Kidney (tissue), 14 donors: ENCODE data around the gene GRPEL1. TPM values are rescaled to one million over a fixed set of nuclear protein-coding genes. Genes with fewer than 3 reads are reported as not detected.
A peak's percentile ranks its signal among the peaks of the same experiment; 100 is the strongest.

Experiments used
- DNase-seq, 5 donors: peaks; one replicate each; pipeline ENCODE4 v3.0.0-alpha.2; 2013 to 2020
- FAIRE-seq: peaks from 2 replicates; lab custom pipeline; 2012; peaks lifted over from hg19 to GRCh38; lab: Jason Lieb, UNC
- H3K27ac ChIP-seq, 2 donors: one replicate each; pipeline ENCODE4 v1.7.0; 2013; ENCODE audit warnings: low read depth in 2 of 2, low read length in 2 of 2, inconsistent platforms in 1 of 2
- H3K27me3 ChIP-seq: one replicate; pipeline ENCODE4 v1.7.1; 2013; ENCODE audit warnings: low read length, inconsistent platforms; ENCODE audit not compliant: control insufficient read depth, insufficient read depth
- H3K36me3 ChIP-seq, 3 donors: one replicate each; pipeline versions ENCODE4 v1.7.0 to v1.7.1; 2013; ENCODE audit warnings: low read length in 3 of 3, control low read depth in 1 of 3, inconsistent platforms in 1 of 3; ENCODE audit not compliant: insufficient read depth in 3 of 3, control insufficient read depth in 2 of 3
- H3K4me1 ChIP-seq, 3 donors: one replicate each; pipeline versions ENCODE4 v1.7.0 to v1.7.1; 2013; ENCODE audit warnings: low read length in 3 of 3, inconsistent platforms in 1 of 3, low read depth in 1 of 3; ENCODE audit not compliant: control insufficient read depth in 2 of 3, insufficient read depth in 2 of 3
- H3K4me3 ChIP-seq, 3 donors: one replicate each; pipeline versions ENCODE4 v1.7.0 to v1.8.1; 2013; ENCODE audit warnings: low read length in 3 of 3, control low read depth in 1 of 3, inconsistent platforms in 1 of 3
- H3K9ac ChIP-seq, 3 donors: one replicate each; pipeline versions ENCODE4 v1.7.0 to v1.7.1; 2013; ENCODE audit warnings: low read length in 3 of 3, control low read depth in 1 of 3, inconsistent platforms in 1 of 3
- H3K9me3 ChIP-seq, 3 donors: one replicate each; pipeline versions ENCODE4 v1.7.0 to v1.7.1; 2013; ENCODE audit warnings: low read length in 3 of 3, control low read depth in 1 of 3, inconsistent platforms in 1 of 3; ENCODE audit not compliant: control insufficient read depth in 2 of 3, insufficient read depth in 1 of 3
- CTCF ChIP-seq: IDR thresholded peaks from 3 replicates; pipeline ENCODE4 v1.5.1; 2012; ENCODE audit warnings: mild to moderate bottlenecking, moderate library complexity, borderline replicate concordance; ENCODE audit not compliant: insufficient read depth; ENCODE audit errors: extremely low read depth
- intact Hi-C: fragments of 100-400 bp; cut with DNase I; formaldehyde crosslinking; loops from one replicate; pipeline ENCODE4 v1.11.1; 2022
- polyA plus RNA-seq: library from polyadenylated mRNA; stranded (reverse); fragments of 350-450 nt; fragmentation: Illumina TruSeq; extraction: RNeasy Lipid Tissue Mini Kit (QIAGEN cat#74804); gene quantifications from one replicate; pipeline ENCODE4 v1.2.3, GENCODE V29; 2014; ENCODE audit warnings: low read depth, low replicate concordance; ENCODE audit not compliant: insufficient read depth
- total RNA-seq: library from RNA; stranded (reverse); fragmentation: NEBNext Ultra II Directional; extraction: Animal tissue kit (Norgen Biotek cat#: 25700); gene quantifications from one replicate; pipeline ENCODE4 v1.2.1, GENCODE V29; 2021
- donor health status: control.
- donor health status: control.
- donor health status: control.
- donor health status: control.
- donor health status: control.
- donor health status: DM: yes; HTN: yes; CAD: no.
- donor health status: Normal renal cell carcinoma (clear cell type).

The GRPEL1 gene
- total and polyA plus RNA-seq, 2 donors from 2014 or later = 27.4 to 84.9 TPM

GRCh38 chr4:7021930-7022664 is 45.8 kb downstream of the GRPEL1 start:
- H3K9ac ChIP-seq = no peak overlapping the region
- intact Hi-C loops = no loop called here
- peaks cover 0 to 36% (median 21%) of the 10 kb centered on the region in 3 donors for H3K36me3 ChIP-seq
- peaks cover 0 to 4% (median 0%) of the 10 kb centered on the region in 3 donors for H3K4me1 ChIP-seq
- FAIRE-seq (no peak), DNase-seq (peak in 1 of 5 donors; percentile 23)
- TF ChIP-seq CTCF = no peak
- peak overlapping the region; percentile 18 to 56 for H3K27ac ChIP-seq
- no peaks in the 10 kb centered on the region for H3K9me3 ChIP-seq
- H3K4me3 ChIP-seq = no peak overlapping the region
- no peaks in the 10 kb centered on the region for H3K27me3 ChIP-seq

GRCh38 chr4:7021355-7021754 is 46.5 kb downstream of the GRPEL1 start:
- DNase-seq (no peak), FAIRE-seq (no peak)
- intact Hi-C loops = no loop called here
- Histone ChIP-seq H3K36me3 (peaks cover 0 to 38% (median 24%) of the 10 kb centered on the region in 3 donors), H3K9ac (no peak overlapping the region), H3K9me3 (no peaks in the 10 kb centered on the region), H3K4me3 (no peak overlapping the region), H3K27ac (no peak overlapping the region), H3K27me3 (no peaks in the 10 kb centered on the region), H3K4me1 (peaks cover 0 to 4% (median 4%) of the 10 kb centered on the region in 3 donors)
- TF ChIP-seq CTCF = no peak

GRCh38 chr4:7020856-7021255 is 47.0 kb downstream of the GRPEL1 start:
- intact Hi-C loops = no loop called here
- peaks cover 1 to 41% (median 25%) of the 10 kb centered on the region in 3 donors for H3K36me3 ChIP-seq

More at GRCh38 chr4:7020856-7021255, 47.0 kb downstream of the GRPEL1 start:
- Histone ChIP-seq H3K27ac (peak overlapping the region in 1 of 2 donors; percentile 3), H3K27me3 (no peaks in the 10 kb centered on the region), H3K4me1 (peaks cover 0 to 4% (median 4%) of the 10 kb centered on the region in 3 donors), H3K9me3 (no peaks in the 10 kb centered on the region), H3K4me3 (no peak overlapping the region), H3K9ac (no peak overlapping the region)
- FAIRE-seq (no peak), DNase-seq (no peak)
- no peak for TF ChIP-seq CTCF
